Measurements from ENCODE around the gene MARS1. TPM values are rescaled to one million over a fixed set of nuclear protein-coding genes. Genes with fewer than 3 reads are reported as not detected.

MARS1 gene
- total RNA-seq, 2 experiments from 2014 or later: 203 to 204 TPM

GRCh38 chr12:57481671-57482070, 6.2 kb upstream of the MARS1 start:
- intact Hi-C loops (cut with DNase I, micrococcal nuclease): no loop called here
- CTCF ChIA-PET: interaction anchor here (1.4 kb wide), 1 partner anchor 16 kb away, joined by 3 read pairs; no protein-coding TSS in a partner anchor
- Histone ChIP-seq H3K27me3 (ENCODE audit: control insufficient read depth in 1 of 2, insufficient read depth in 2 of 2, low read length in 2 of 2) (no peaks in the 10 kb centered on the region), H3K36me3 (ENCODE audit: insufficient read depth, low read length) (no peaks in the 10 kb centered on the region), H3K9me3 (ENCODE audit: control insufficient read depth in 1 of 2, insufficient read depth in 1 of 2, low read length in 2 of 2) (no peaks in the 10 kb centered on the region), H3K27ac (ENCODE audit: low read depth in 1 of 2, low read length in 2 of 2) (peak overlapping the region; percentile 99), H3K4me3 (ENCODE audit: low read length) (no peak overlapping the region), H3K4me1 (ENCODE audit: insufficient read depth, low read length) (peaks cover 52% of the 10 kb centered on the region)
- Mint-ChIP-seq H3K9me3 (no peaks in the 10 kb centered on the region), H3K27ac (peak overlapping the region; percentile 99), H3K27me3 (no peaks in the 10 kb centered on the region), H3K4me3 (peak overlapping the region; percentile 62), H3K36me3 (ENCODE audit: low read depth) (peaks cover 28% of the 10 kb centered on the region), H3K4me1 (ENCODE audit: low read depth) (peaks cover 60% of the 10 kb centered on the region)
- TF ChIP-seq CTCF (IDR thresholded peaks at IDR 0.05): no peak
- POLR2A ChIA-PET: no interaction called here
- no peak for DNase-seq
- no peak for ATAC-seq (ENCODE audit: poor library complexity)

- CTCF ChIA-PET: no interaction called here
- POLR2A ChIA-PET: interaction anchor here (1.3 kb wide), 1 partner anchor 37 kb away, joined by 5 read pairs; the partner anchor contains the start of gene DDIT3
- Histone ChIP-seq H3K4me1 (ENCODE audit: insufficient read depth, low read length) (peaks cover 48% of the 10 kb centered on the region), H3K9me3 (ENCODE audit: control insufficient read depth in 1 of 2, insufficient read depth in 1 of 2, low read length in 2 of 2) (no peaks in the 10 kb centered on the region), H3K27me3 (ENCODE audit: control insufficient read depth in 1 of 2, insufficient read depth in 2 of 2, low read length in 2 of 2) (no peaks in the 10 kb centered on the region), H3K36me3 (ENCODE audit: insufficient read depth, low read length) (no peaks in the 10 kb centered on the region), H3K4me3 (ENCODE audit: low read length) (no peak overlapping the region), H3K27ac (ENCODE audit: low read depth in 1 of 2, low read length in 2 of 2) (no peak overlapping the region)
- H3K9me3 Mint-ChIP-seq: no peaks in the 10 kb centered on the region
- peaks cover 20% of the 10 kb centered on the region for H3K36me3 Mint-ChIP-seq (ENCODE audit: low read depth)
- H3K27me3 Mint-ChIP-seq: no peaks in the 10 kb centered on the region
- no peak for TF ChIP-seq CTCF (IDR thresholded peaks at IDR 0.05)
- no peak overlapping the region for H3K4me3 Mint-ChIP-seq
- H3K27ac Mint-ChIP-seq: peak overlapping the region; percentile 87
- DNase-seq (no peak), ATAC-seq (ENCODE audit: poor library complexity) (no peak)
- intact Hi-C loops (cut with DNase I, micrococcal nuclease): no loop called here
- H3K4me1 Mint-ChIP-seq (ENCODE audit: low read depth): peaks cover 55% of the 10 kb centered on the region
Observed at GRCh38 chr12:57483466-57483865, 4.4 kb upstream of the MARS1 start.

GRCh38 chr12:57485695-57486094, 2.2 kb upstream of the MARS1 start:
- no peak for TF ChIP-seq CTCF (IDR thresholded peaks at IDR 0.05)
- no peak overlapping the region for H3K4me3 ChIP-seq (ENCODE audit: low read length)
- H3K27me3 Mint-ChIP-seq: no peaks in the 10 kb centered on the region
- H3K4me1 ChIP-seq (ENCODE audit: insufficient read depth, low read length): peaks cover 40% of the 10 kb centered on the region
- intact Hi-C loops (cut with DNase I, micrococcal nuclease): loop anchor here (2.0 to 5.0 kb wide), 2 partner anchors 61 to 62 kb away; partner anchors contain the start of gene DCTN2 (in 2 of the 2)
- H3K36me3 ChIP-seq (ENCODE audit: insufficient read depth, low read length): peaks cover 21% of the 10 kb centered on the region
- ChIA-PET POLR2A (interaction anchor here (0.7 to 2.3 kb wide), 5 partner anchors 9 to 106 kb away, joined by 3 to 7 read pairs (median 5); partner anchors contain the start of gene DDIT3), CTCF (interaction anchor here (0.7 to 2.9 kb wide), 2 partner anchors 9 to 23 kb away, joined by 3 to 12 read pairs; no protein-coding TSS in a partner anchor)
- DNase-seq: no peak
- H3K27ac Mint-ChIP-seq: peak overlapping the region; percentile 42
- no peak overlapping the region for H3K4me3 Mint-ChIP-seq
- H3K36me3 Mint-ChIP-seq (ENCODE audit: low read depth): peaks cover 38% of the 10 kb centered on the region
- H3K27me3 ChIP-seq (ENCODE audit: control insufficient read depth in 1 of 2, insufficient read depth in 2 of 2, low read length in 2 of 2): no peaks in the 10 kb centered on the region
- ATAC-seq (ENCODE audit: poor library complexity): no peak
- H3K9me3 Mint-ChIP-seq: no peaks in the 10 kb centered on the region
- H3K9me3 ChIP-seq (ENCODE audit: control insufficient read depth in 1 of 2, insufficient read depth in 1 of 2, low read length in 2 of 2): no peaks in the 10 kb centered on the region
- H3K4me1 Mint-ChIP-seq (ENCODE audit: low read depth): peaks cover 45% of the 10 kb centered on the region
- no peak overlapping the region for H3K27ac ChIP-seq (ENCODE audit: low read depth in 1 of 2, low read length in 2 of 2)
